Retina (tissue), 1 donor: ENCODE data around the gene CLCN6.

ENCODE experiments used
- DNase-seq: peaks from one replicate; pipeline ENCODE4 v3.0.0-alpha.2; 2016

Gene CLCN6

DNA sequence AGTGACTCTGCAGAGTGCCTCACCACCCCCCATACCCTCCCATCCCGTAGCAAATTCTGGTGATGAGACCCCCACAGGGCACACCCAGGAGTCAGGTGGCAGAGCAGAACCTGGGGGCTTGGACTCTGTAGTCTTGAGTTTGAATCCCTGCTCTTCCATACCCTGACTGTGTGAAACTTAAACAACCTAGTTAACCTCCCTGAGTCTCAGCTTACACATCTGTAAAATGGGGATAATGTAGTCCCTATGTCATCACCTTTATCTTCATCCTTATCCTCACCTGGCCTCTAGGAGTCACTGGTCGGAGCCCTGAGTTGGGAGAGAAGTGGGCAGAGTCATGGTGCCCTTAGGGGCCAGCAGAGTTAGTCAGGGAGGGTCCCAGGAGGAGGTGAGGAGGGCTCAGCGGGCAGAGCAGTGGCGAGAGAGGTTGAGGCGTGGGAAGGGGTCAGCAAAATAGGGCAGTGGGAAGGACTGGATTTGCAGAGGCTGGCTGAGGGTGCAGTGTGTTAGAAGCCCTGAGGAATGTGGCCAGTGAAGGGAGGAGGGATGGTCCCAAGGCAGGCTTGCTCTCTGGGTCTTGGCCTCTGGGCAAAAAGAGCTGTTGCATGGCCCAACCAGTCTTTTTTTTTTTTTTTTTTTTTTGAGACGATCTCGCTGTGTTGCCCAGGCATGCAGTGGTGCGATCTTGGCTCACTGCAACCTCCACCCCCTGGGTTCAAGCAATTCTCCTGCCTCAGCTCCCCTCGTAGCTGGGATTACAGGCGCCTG lies 25.4 kb upstream of the CLCN6 start:
- no peak for DNase-seq

DNA sequence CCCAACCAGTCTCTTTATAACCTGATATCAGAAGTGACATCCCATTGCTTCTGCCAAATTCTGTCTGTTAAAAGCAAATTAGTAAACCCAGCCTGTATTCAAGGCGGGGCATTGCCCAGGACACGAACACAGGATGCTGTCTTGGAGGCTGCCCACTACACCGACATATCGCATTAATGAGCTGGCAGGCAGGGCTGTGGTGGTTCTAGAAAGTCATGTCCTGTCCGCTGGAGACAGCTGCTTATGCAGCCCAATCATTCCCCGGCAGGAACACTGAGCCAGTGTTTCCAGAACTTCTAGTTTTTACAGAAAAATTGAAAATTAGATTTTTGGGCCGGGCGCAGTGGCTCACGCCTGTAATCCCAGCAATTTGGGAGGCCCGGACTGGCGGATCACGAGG lies 24.7 kb upstream of the CLCN6 start:
- no peak for DNase-seq

DNA sequence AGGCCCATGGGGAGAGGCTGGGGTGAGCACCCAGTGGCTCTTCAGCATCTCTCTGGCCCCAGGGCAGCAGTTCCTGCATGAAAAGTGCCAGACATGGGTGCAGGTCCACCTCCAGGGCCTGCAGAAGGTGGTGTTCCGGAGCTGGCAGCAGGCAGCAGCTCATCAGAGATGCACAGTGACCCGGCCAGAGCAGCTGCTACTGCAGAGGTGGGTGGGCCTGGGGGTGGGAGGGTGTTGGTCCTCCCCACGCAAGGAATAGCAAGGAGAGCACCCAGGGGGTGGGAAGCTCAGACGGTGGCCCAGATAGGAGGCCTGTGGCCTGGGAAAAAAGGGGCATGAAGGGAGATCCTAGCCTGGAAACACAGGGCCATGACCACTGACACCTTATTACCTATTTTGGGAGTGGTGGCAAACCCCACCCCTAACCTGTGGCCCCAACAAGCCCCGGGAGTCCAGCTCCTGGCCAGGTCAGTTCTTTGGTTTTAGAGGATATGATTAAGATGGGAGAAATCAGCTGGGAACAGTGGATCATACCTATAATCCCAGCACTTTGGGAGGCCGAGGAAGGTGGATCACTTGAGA lies 23.8 kb upstream of the CLCN6 start:
- DNase-seq = no peak

DNA sequence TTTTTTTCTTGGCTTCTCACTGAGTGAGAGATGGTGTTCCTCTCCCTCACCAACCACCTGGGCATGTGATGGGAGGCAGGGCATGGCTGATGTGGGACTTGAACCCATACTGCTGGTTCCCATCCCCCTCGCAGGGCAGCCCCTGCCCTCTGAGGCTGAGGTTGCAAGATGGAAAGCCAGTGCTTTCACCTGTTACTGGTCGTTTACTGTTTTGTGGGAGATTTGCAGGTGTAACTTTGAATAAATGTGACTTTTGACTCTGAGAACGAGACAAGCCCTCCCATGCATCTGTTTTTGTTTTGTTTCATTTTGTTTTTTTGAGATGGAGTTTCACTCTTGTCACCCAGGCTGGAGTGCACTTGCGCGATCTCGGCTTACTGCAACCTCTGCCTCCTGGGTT lies 22.4 kb upstream of the CLCN6 start:
- no peak for DNase-seq

DNA sequence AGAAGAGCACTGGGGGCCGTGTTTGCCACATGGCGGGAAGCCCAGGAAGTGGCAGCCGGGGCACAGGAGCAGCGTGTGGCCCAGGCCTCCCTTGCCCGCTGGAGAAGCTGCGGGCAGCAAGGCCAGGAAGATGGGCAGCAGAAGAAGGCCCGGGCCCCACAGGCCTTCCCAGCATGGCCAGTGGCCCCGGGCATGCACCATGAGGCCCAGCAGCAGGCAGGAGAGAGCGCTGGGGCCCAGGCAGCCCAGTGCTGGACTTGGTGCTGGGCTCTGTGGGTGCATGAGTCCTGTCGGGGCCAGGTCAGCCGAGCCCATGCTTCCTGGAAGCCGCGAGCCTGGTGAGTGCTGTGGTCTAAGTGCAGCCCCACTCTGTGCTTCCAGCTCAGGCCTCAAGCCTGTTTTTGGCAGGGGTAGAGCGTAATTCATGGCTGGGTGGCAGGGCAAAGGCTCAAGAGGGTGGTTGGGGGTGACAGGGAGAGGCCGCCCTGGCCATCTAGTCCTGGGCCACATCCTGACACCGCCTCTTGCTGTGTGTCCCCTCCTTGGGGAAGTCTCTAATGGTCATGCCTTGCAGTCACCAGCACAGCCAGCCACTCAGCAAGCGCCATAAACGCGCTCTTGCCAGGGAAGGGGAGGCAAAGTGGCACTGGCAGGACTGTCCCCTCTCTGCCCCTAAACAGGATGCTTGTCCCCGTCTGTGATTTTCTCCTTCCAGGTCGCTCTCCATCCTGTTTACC lies 21.6 kb upstream of the CLCN6 start:
- DNase-seq = no peak

DNA sequence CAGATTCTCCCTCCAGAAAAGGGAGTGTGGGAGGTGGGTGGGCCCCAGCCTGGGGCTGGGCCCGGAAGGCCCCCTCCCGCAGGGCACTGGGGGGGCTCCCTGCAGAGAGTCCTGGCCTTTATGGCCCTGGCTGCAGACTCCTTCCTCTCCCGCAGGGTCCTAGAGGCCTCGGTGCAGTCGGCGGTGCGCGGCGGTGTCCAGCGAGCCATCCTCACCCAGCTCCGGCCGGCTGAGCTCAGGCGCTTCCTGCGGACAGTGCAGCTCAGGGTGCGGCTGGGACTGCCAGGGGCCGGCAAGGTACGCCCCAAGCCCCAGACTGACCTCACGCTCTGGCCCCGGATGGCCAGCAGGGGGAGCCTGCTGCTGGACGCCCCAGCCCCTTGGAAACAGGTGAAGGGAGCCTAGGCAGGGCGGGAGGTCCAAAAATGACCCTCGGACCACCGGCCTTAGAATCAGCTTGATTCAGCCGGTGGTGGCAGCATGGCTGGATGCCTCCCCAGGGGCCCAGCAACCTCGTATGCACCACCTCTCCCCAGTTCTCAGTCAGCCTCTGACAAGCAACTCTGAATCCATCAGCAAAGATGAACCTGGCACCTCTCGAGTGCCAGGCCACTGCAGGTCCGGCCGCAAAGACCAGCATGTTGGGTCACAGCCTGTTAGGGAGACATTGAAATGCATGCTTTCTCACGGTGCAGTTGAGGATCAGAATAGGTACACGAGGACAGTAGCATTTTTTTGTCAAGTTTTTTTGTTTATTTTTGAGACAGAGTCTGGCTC lies 20.8 kb upstream of the CLCN6 start:
- DNase-seq = peak; percentile 79

DNA sequence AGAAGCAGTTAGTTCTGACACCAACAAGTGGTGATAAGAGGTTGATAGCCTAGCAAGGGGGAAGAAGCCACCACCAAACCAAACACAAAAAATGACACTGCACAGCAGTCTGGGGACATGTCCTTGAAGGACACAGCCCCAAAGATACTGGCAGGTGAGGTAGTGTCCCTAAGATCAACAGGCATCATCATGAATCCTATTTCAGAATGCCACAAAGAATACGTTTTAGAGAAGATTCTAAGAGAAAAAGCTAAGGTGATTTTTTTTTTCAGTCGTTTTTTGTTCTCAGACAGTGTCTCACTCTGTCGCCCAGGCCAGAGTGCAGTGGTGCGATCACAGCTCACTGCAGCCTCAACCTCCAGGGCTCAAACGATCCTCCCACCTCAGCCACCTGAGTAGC lies 19.8 kb upstream of the CLCN6 start:
- no peak for DNase-seq

DNA sequence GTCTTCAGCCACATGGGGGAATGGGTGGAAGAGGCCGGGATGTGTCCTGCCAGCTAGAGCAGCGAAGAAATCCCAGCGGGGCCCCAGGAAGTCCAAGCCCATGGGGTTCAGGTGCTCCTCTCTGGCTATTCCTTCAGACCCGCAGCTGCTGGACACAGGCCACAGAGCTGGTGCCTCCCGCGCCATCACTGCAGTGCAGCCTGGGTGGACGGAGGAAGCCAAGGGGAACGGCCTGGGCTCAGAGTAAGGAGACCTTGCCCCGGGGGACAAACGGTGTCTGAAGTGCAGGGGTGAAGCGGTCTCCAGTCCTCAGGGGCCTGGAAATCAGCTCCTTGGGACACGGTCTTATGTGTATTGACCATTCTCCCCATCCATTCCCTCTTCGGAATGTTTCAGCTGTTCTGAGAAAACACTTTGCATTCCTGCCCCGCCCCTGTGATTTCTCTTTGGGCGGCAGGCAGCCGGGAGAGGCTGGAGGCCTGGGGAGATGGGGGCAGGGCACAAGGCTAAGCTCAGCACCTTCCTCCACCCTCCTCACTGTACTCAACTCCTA lies 18.7 kb upstream of the CLCN6 start:
- no peak for DNase-seq

DNA sequence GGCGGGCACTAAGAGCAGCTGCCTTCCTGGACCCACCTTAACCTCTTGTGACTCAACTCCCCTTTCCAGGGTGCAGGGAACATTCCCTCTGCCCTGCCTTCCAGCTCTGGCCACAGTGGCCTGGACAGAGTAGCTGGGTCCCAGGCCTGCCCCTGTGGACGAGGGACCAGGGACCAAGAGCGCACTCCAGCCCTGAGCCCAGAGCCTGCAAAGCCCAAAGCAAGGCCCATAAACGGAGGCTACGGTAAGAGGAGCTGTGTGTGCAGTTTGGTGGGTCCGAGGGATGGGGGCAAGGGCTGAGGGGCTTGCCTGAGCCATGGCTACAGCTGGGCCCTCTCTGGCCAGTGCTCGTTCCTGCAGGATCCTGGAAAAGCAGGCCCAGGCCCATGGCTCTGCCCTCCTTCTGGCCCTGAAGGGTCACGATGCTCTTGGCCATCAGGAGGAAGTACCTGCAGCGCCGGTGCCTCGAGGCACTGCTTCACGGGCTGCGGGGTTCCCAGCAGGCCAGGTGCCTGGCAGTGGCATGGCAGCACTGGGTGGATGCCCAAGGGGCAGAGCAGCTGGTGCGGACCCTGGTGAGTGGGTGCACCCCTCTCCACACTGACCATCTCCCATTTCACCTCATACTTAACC lies 18.1 kb upstream of the CLCN6 start:
- DNase-seq = no peak

DNA sequence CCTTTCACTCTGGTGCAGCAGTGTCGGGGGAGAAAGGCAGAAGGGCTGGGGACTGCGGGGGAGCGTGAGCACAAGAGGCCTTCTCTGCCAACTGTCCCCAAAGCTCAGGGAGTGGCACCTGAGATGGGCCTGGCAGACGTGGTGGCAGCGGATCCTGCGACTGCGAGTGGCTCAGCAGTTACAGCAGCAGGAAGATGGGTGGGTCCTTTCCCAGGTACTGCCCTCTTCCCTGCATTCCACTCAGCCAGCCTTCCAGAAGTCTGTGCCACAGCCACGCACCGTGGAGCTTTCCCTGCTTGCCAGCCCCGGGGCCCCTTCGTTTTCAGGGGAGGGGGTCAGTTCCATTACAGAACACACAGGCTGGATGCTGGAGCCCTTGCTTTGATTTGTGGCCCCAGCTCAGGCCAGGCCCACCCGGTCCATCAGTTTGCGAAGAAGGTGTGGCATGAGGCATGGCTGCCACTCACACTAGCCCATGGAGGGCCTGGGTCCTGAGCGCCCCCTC lies 17.4 kb upstream of the CLCN6 start:
- no peak for DNase-seq

DNA sequence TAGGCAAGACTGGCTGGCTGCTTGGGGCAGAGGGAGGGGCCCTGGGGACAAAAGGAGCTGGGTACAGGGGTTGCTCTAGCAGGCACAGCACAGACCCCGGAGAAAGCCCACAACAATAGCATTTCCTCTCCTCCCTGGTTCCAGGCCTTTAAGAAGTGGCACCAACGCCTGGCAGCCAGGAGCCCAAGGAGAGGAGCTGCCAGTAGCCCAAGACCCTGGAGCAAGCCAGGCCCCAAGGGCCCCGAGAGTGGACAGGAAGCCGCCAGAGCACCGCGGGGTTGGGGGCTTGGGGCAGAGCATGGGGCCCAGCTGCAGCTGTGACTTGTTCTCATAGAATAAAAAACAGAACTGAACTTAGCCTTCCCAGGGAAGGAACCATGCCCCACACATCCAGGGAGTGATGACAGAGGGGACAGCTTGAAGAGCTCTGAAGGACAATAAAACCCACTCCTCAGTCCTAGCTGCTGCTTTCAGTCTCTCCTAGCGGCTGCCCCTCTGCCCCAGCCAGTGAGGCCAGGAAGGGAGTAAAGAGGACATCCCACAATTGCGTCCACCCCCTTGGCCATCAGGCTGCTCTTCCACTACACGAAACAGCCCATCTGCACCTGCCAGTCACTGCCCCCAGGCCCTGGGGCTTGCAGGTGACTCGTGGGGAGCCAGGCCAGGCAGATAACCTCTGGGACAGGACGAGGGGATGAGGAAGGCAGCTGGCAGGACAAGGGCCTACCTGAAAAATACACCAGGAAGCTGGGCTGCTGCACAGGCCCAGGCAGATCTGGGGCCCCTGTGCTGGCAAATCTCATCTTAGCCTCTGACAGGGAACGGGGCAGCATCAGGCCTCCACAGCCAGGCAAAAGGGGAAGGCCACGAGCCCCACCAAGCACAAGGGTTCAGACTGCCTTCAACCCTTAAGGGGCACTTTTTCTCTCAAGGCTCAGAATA lies 16.6 kb upstream of the CLCN6 start:
- no peak for DNase-seq

DNA sequence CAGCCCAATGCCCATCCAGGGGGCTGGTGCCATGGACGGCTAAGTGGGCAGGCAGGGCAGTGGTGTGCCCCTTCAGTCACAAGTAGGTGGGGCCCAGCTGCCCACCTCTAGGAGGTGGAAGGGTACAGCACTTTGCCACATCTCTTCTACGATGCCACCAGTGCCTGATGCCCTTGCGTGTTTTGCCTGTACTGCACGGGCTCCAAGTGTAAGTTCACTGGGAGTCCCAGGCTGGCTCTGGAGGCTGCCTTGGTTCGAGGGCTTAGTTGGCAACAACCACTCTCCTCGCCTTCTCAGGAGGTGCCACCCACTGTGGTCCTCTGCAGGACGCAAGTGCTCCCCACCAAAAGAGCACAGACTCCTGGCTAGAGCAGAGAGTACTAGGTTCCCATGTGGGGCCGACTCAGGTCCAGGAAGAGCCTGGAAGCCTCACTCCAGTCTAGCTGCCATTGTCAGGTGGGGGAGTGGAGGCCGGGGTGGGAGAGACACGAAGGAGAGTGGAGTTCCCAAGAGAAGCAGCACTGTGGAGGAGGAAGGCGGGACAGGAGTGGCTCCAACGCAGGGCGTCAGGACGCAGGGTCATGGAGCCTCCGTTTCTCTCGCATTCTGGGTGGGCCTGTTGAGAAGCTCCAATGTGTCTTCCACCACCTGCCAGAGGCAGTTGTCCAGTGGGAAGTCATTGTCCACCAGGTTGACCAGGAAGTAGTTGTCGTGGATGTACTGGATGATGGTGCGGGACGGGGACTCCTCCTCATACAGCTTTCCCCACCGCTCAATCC lies 15.7 kb upstream of the CLCN6 start:
- DNase-seq = no peak

DNA sequence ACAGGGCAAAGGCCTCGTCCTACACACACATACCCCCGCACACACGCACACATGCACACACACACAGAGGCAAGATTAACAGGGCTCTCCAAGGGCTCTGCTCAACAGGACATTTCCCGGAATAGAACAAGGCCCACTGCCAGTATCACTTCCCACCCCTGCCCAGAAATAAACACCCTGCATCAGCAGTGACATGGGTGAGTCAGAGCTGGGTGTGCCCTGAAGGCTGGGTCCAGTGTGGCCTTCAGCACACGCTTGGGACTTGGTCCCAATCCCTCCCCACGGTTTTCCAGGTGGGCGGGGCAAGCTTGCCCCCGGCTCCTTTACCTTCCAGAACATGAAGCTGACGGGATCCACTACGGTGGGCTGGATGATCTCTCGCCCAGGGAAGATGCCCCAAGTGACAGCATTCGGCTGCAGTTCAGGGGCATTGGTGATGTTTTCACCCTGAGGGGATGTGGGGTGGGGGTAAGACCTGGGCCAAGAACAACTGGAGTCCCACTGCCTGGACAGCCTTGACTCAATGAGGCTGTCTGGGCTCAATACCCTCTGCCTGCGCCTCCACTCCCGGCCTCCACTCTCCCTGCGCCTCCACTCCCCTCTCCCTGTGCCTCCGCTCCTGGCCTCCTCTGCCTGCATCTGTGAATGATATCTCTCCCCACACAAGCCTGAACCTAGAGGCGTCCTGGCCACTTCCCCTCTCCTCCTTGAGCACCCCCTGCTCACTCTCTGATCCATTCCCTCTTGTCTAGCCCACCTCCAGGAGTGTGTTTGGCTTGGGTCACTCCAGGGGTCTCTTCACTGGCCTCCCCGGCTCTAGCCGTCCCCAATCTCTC lies 14.9 kb upstream of the CLCN6 start:
- DNase-seq = no peak

DNA sequence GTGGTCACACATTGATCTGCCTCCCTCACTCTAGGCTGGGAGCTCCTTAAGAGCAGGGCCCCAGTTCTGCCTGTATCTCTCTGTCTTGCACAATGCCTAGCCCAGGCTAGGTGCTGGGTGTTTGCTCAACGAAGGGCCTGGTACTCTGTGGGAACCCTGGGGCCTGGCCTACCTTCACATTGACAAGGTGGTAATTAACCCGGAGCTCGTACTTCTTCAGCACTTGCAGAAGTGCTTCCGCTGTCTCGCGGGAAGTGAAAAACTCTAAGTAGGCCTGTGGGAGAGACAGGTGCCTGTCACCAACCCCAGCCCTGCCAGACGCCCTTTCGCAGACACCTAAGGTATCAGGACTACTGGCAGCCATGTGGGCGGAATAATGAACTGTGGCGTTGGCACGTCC lies 13.9 kb upstream of the CLCN6 start:
- no peak for DNase-seq

DNA sequence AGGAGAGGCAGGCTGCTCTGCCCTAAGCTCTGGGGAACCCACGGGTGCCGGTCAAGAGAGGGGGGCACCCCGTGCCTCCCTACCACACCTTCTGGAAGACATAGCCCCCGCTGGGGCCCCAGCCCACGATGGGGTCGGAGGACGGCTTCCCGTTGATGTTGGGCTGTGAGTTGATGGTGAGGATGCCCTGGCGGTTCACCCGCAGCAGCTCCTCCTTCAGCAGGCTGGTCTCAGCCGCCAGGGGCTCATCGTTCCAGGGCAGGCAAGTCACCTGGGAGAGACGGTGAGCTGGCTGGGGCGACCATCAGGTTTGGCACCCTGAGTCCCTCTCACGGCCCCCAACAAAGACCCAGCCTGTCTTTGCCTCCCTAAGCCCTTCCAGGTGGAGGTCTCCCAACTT lies 12.2 kb upstream of the CLCN6 start:
- no peak for DNase-seq

DNA sequence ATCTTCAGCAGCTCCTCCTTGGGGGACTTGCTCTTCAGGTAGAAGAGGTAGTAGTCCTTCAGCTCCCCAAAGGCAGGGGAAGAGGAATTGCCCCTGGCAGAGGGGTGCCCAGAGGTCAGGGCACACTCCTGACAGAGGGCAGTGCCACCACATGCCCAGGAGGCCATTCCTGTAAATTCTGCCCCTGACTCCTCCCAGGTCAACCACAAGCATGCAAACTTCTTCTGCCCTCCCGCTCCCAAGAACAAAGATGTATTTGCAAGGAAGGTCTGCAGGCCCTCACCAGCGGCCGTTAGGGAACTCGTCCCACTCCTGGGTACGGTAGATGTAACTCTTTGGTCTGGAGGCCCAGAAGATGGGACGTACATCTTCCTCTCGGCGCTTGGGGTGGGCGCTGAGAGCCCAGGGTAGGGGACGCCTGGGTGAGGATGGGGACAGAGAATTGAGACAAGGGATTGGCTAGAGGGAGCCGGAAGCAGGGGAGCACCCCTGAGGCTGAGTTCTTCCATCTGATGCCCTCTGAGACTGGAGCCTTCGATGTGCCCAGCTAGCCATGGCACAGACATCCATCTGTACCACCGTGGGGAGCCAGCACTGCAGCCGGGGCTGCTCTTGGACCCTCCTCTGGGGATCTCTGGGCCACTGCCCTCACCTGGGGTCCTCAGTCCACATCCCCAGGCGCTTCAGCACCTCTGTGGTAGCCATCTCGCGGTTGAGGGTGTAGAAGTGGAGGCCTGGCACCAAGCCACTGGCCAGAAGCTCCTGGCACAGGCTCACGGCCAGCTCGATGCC lies 11.3 kb upstream of the CLCN6 start:
- no peak for DNase-seq

DNA sequence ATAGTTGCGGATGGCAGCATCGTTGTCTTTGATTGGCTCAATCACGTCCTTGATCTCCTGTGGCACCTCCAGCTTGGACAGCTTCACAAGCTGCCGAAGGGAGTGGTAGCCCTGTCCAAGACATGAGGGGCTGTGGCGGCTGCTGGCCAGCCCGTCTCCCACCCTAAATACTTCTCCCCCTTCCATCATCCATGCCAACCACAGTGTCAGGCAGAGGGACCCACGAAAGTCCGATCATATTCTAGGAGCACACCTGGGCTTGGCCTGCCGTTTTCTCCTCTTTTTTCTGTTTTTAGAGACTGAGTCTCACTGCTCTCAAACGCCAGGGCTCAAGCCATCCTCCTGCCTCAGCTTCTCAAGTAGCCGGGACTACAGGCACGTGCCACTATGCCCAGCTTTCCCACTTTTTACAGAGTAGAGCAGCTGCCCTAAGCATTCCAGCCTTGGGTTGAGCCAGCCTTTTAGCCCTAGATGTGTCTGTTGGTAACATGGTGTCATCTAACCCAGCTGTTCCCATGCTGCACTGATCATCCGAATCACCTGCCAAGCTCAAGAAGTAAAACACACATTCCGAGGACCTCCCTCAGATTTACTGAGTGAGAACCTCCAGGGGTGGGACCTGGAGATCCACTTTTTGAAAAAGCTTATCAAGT lies 10.6 kb upstream of the CLCN6 start:
- DNase-seq = no peak
